Stimulated activated CD4-positive, alpha-beta T cell treated with anti-CD3 and anti-CD28 coated beads, Interleukin-12 subunit alpha, Interleukin-12 subunit beta, amount 100 ng/mL, for 4 hours (primary cell): ENCODE measurements around the gene ELMO1.
A peak's percentile ranks its signal among the peaks of the same experiment; 100 is the strongest.

ENCODE experiments used
- DNase-seq: peaks from one replicate; pipeline ENCODE4 v3.0.0-alpha.2; 2020

Gene ELMO1

DNA sequence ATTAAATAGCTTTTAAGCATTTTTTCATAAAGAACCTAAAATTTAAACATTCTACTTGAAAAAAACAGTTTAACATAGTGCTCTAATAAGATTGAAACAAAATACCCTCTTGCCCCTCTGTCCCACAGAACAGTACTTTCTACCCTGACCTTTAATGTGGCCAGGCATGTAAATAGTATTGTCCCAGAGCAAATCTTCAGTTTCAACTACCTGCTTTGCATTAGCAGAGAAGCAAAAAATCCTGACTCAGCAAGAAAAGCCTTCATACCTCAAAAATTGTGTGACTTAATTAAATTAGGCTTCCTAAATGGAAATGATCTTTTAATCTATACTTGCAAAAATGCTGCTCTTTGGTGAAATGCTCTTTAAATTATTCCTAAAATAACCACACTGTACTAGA lies 487.0 kb downstream of the ELMO1 start:
- no peak for DNase-seq

DNA sequence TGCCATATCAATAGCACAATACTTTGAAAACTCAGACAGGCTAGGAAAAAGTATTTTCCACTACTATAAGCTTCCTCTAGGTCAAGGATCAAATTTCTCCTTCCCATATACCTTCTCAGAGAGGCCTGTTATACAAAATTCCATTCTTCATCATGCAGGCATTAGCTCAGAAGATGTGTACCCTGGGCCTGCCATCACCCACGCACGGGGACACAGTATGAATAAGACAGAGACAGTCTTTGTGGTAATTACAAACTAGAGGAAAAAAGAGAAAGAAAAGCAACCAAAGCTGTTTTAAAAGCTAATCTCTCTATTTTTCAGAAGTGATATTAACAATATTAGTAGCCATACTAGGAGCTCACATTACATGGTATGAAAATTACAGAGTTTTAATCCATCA lies 487.6 kb downstream of the ELMO1 start:
- peak; percentile 11 for DNase-seq

DNA sequence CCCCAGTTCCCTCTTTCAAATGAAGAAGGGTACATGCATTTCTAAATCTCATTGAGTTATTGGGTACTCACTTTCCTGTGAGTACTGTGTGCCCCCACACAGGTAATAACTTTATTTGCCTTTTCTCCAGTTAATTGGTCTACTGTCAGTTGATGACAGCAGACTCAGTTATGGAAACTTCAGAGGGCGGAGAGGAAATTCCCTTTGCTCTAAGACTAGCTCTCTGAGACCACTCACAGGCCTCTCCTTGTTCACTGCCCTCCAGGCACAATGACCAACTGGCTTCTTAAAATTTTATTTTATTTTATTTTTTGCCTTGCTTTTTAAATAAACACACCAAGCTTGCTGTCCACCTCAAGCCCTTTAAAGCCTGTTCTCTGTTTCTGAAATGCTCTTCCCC lies 488.6 kb downstream of the ELMO1 start:
- DNase-seq = no peak

DNA sequence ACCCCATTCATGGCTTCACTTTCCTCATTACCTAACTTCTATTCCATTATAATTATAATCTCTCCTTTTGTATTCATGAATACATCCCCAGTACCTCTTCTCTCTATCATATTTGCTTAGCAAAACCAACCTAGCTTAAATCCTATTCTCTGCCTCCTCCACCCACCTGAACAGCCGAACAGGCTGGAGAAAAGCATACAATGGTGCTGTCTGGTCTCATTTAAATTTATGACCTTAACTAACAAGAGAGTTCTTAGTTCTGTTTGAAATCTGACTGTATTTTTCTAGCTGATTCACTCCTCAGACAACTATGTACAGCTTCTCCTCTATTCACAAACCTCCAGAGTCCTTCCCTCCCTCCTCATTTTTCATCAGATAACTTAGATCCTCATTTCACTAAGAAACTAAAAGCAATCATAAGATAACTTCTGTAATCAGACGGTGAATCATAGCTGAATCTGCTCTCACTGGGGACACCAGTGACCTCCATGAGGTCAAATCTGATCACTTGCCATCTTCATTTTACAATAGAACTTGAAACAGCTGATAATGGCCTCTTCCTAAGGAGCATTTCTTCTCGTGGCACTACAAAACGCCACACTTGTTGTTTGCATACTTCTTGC lies 490.4 kb downstream of the ELMO1 start:
- DNase-seq = no peak

DNA sequence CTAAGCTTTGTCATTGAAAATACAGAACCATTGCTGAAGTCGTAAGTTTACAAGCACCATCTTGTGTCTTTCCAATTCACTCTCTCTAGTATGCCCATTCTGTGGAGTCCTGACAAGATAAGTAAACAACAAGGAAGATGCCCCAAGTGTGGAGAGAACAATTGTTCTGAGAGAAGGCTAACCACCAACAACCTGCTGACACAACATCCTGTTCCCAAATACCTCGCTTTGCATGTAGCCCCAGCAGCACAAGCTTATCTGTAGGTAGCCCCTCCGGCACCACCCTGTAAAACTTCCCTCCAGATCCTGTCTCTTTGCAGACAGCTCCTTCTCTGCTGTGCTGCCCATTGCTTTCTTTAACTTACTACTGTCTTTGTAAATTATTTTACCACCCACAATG lies 491.0 kb downstream of the ELMO1 start:
- DNase-seq = no peak

DNA sequence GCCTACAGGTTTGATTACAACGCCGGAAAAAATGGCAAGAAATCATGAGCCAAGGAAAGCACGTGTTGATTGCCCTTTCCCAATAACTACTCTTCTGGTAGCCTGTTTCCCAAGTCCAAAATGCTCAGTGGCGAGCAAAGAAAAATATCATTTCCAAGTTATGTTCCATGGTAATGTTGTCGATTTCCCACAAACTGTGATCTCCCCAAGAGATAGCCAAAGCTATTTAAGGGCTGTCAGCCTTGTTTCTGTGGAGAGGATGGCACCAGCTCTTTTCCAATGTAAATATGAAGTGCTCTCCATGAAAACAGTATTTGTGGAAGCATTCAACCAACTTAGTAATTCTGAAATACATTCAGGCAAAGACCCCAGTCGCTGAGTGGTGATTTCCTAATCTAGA lies 491.9 kb downstream of the ELMO1 start:
- DNase-seq = no peak

DNA sequence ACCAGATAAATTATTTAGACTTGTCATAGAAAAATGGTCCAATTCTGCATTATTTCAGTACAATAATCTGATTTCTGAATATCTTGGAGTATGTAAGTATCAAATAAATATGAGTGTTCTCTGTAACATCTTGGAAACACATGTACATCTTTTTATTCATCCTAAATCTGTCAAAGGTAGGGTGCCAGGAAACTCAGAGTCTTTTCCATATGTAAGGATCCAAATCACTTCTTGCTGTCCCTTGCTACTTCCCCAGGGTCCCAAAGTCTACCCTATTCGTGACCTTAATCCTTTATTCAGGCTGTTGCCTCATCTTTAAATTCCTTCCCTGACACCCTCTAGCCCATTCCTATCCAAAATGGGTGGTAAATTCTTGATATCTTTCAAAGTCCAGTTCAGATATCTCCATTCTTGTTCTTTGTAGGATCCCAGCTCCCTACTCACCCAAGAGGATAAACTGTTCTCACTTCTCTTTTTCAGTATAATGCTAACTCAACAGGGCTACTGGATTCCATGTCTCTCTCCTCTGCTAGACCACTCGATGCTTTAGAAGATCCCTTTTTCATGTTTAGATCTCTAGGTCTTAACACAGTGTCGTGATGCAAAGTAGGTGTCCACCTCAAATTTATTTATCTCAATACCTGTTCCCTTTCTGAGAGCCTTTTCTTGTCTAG lies 493.1 kb downstream of the ELMO1 start:
- DNase-seq = no peak

DNA sequence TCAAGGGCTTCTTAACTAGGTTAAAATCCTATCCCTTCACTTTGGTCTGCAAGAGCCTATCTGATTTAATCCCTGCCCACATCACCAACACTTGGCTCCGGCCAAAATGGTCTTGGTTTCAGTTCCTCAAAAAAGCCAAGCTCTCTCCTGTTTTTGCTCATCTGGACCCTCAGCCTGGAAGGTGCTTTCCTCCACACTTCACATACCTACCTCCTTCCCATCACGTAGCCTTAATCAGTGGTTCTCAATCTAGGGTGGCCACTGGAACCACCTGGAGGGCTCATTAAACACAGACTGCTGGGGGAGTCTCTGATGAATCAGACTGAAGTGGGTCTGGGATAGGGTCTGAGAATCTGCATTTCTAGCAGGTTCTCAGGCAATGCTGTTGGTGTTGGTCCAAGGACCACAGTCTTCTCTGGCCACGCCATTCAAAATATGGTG lies 497.4 kb downstream of the ELMO1 start:
- DNase-seq = no peak

DNA sequence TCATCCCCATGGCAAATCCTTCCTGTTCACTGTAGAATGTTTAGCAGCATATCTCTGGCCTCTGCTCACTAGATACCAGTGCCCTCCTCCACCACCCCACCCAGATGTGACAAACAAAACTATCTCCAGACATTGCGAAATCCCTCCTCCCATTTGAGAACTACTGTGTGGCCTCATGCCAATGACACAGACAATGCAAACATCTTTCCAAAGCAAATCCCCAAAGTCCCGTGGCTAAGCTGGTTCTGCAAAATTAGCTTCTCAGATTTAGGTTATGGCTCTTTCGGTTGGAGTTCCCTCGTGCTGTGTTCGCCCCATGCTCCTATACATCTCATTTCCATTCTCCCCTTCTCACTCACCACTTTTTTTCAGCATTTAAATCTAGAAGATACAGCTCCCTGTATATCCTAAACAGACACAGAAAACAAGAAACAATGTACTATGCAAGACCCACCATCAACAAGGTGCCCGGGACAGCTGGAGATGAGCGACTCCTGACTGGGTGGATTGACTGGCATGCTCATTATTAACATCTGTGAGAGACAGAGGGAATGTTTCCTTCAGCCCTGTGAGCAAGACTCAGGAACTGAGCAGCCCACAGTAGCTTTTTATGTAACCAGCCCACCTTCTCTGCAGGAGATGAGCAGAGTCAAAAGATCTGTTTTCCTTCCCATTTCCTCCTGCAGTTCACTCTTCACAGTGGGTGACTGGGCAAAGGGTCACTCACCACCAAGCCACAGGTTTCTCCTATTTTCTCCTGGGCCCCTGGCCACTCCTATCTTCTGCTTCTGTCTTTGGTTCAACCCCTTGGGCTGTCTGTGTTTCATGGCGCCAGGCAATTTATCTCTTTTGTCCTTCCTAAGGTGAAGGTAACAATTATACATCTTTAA lies 498.7 kb downstream of the ELMO1 start:
- DNase-seq = no peak

DNA sequence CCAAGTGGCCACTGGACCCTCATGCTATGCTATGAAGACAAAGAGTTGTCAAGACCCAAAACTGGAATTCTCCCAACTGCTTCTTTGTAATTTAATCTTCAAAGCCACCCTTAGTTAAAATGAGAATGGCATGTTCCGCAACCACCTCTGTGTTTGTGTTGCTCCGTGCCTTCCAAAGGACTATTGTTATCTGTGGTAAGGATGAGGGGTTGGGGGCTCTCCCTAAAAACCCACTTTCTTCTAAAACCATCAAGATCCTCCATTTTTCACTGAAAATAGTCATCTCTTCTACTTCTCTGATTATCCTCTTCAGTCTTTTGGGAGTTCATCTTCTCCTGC lies 502.3 kb downstream of the ELMO1 start:
- DNase-seq = no peak

DNA sequence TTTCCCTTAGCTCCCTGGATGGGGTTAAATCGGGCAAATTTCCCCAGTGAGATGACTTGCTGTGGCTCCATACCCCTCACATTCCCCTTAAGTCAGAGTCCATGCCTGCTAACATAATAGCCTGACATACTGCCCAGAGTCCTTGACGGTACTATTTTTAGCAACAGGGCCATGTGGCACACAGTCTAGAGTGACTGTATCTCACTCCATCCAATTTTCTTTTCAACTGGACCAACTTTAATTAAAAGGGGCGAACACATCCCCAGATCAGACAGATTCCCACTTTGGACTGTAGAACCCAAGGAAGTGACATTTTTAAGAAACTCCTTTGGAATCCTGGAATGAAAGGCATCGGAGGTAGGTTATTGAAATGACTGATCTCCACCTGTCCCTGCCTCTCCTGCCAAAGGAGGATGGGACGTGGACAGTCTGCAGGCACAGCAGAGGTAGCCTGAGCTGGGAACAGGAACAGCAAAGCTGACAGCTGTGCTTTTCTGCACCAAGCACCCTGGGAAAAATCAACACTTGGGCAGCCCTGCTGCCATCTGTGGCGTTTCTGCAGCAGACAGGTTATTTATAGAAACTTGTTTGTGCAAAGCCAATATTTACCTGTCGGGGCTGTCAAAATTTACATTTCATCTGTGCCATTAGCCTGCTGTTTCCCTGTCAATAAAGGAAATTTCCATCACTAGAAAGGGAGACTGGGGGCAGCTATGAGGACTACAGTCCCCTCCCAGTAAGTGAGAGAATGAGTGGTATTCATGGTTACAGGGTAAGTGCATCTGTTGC lies 502.9 kb downstream of the ELMO1 start:
- no peak for DNase-seq

DNA sequence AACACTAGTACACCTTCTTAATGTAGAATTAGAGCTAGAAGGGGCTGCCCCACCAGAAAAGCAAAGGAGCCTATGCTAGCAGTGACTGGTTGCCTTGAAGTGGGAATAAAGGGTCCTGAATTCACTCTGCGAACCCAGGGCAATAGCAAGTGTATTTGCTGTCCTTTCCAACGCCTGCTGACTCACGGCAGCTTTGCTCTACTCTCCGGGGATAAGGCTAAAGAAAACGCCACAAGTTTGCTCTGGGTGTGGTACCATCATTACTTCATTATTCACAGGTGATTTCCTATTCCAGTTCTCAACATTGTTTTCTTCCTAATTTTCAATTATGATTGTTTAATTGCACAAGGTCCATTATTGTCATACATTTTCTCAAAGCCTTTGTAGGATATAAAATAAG lies 503.8 kb downstream of the ELMO1 start:
- no peak for DNase-seq

DNA sequence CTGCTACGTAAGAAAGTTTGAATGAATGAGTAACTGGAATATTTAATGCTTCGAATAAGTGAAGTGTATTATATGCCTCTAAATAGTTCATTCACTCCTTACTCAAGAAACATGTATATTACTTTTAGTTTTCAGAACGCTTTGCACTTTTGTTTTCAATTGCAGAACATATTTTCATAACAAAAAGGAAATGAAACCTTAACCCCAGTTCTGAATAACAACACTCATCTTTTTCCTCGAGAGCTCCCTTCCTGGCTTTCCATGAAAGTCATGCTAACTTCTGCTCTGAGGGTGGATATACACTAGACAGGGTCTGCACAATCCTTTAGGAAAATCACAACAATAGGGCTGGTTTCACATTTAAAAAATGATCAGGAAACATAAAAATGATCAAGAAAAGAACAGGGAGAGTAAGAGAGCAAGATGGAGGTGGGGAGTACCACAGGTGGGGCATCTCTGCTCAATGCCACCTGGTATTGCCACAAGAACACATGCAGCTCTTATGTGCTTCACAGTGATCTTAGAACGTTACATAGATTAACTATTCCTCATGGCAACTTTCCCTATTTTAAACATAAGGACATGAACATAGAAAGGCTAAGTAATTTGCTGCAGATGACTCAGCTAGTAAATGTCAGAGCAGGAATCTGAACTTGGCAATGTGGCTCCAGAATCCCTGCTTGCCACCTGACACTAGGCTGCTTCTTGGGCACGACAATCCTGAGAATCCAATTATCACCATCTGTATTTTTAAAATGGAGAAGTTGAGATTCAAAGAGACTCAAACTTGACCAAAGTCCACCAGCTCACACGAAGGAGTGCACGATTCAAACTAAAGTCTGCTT lies 504.9 kb downstream of the ELMO1 start:
- DNase-seq = no peak

DNA sequence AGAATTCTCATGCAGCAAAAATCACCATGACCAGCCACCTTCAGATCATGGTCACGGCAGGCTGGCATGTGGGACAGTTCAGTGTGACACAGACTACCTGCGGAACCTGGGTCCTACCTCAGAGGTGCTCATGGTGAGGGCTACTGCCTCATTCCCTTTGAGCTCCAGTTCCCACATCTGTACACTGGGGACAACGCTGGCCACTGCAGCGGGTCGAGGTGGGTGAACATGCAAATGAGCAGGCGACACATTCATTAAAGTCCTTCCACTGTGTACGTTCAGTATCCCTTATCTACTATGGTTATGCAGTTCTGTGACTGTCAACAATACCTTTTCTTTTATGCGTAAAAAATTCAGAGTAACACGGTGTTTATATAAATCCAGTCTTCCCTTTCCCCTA lies 505.7 kb downstream of the ELMO1 start:
- no peak for DNase-seq

DNA sequence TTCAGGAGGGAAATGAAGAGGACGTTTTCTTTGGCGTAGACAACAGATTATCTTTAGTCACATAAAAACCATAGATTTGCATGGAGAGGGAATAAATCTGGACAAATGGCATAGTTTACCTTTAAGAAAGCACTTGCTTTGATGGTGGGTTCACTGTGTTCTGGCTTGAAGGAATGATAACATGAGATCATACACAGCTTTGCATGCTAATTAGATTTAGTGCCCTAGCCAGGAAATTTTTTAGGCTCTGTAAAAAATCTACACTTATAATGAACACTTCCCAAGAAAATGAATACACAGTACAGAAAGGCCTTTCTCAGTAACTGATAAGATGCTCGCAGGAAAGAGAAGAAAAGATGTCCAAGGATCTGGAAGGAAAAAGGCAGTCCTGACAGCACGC lies 506.1 kb downstream of the ELMO1 start:
- DNase-seq = no peak

DNA sequence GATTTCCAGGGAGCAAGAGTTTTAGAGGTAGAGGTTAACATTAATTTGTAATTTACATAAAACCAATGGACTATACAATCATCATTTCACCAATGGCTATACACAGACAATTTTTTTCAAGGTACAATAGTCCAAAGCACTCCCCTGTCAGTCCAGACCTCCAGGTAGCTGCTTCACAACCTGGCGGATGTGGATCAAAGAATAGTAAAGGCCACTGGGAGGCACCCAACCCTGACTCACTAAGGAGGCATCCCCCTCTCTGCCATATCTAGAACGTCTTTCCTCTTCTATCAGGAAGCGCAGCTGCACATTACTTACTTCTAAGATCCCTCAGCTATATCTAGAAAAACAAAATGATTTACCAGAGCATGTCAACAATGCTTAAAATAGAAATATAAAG lies 506.6 kb downstream of the ELMO1 start:
- DNase-seq = no peak

DNA sequence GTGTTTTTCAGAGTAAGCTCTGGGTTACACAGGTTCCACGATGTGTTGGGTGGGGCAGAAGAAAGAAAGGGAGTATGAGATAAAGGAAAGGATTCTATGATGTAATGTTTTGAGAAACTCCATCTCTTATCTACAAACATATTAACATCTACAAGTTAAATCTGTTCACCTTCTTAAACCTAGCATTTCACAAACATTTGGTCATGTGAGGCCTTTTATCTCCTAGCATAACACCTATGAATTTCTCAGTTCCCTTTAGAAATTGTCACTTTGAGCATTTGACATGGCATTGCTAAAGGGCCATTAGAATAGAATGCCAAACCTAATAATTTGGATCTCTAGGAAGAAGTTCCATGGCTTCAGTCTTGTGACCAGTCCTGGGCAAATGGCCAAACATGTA lies 507.3 kb downstream of the ELMO1 start:
- DNase-seq = no peak

DNA sequence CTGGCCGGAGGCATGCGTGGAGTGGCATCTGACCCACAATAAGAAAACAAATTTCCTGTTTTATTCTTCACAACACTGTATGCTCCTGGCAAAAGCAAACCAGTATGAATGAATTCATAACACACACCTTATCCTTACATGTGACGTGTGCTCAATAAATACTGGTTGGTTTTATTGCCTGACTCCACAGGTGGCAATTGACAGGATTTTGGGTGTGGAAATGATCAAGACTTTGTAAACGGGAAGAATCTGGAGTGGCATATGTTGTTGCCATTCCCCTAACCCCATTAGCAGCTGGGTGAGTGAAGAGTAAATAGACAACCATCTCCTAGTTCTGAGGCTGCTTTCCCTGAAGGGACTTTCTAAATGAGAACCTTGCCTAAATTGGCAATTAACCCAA lies 508.8 kb downstream of the ELMO1 start:
- no peak for DNase-seq

DNA sequence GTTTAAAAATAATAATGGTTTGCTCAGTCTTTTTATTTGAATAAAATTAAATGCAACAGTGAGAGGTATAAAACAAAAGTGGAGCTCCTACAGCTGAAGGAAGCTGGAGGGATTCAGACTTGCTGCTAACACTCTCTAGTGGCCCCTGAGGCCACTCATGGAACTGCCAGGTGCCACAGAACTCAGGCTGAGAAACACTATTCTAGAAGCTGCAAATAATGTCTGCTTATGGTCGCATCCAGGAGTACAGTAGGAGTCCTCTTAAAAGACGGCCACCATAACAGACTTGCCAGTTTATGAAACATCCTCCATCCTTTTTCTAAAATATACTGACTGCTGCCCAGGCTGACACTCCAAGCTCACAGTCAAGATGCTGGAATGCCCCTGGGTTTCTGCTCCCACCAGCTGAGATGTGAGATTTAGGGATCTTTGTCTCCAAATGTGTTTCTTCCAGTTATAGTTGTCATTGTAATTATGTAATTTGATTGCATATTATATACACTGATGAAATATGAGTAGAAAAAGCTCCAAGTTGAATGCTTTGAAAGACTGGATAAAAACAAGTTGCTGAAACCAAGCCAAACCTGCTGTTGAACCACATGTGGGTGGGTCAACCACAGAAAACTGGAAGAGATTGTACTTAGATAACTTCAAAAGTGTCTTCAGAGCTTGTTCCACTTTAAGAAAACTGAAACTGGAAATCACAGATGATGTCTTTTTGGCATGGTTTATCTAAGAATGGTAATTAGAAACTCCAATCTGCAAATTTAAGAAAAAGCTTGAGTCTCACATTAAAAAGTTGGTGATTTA lies 510.7 kb downstream of the ELMO1 start:
- no peak for DNase-seq

DNA sequence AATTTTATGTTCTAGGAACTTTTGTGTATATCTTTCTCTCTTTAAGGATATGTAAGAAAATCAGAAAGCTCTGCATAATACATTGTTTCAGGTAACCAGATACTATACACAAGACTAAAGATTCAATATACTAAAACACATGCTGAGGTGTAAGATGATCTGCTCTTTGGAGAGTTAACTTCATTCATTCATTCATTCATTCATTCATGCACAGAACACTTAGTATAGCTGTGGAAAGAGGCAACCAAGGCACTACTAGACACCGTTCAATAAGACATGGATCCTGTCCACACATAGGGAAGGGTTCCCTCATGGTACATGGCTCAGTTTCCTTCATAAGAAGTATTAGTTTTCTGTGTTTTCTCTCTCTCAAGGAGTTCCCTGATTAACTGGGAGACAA lies 516.8 kb downstream of the ELMO1 start:
- no peak for DNase-seq

DNA sequence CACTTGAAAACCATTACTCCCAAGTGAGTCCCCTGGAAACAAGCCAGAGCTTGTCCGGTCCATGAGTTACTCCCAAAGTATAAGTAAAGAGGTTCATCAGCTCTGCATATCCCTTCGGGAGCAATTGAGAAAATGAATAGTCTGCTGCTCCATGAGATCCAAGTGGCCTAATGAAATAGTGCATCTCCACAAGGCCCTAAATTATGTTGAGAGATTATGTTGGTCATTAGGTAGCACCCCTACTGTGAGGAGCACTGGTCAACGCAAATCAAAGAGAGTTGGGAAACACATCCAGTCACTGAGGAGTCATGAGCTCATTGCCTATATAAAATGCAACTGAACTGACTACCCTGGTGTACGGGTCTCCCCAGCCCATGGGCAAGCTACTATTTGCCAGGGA lies 518.9 kb downstream of the ELMO1 start:
- DNase-seq = no peak

DNA sequence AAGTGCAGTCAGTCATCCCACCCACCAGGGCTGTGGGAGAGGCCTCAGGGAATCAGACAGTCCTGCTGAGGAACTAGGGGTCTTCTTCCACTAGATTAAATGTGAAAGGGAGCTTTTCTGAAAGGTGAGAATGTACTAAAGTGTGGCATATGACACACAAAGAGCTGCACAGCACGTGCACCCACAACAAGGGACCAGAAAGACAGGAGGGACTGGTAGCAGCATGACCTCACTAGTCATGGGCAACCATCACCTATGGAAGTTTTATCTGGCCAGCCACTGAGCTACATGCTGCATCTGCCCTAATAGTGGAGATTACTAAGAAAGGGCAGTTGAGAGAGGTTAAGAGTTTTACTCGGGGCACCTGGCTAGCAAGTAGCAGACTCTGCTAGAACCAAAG lies 519.9 kb downstream of the ELMO1 start:
- DNase-seq = no peak
